ENCODE measurements around the gene OTUB2.

DNA sequence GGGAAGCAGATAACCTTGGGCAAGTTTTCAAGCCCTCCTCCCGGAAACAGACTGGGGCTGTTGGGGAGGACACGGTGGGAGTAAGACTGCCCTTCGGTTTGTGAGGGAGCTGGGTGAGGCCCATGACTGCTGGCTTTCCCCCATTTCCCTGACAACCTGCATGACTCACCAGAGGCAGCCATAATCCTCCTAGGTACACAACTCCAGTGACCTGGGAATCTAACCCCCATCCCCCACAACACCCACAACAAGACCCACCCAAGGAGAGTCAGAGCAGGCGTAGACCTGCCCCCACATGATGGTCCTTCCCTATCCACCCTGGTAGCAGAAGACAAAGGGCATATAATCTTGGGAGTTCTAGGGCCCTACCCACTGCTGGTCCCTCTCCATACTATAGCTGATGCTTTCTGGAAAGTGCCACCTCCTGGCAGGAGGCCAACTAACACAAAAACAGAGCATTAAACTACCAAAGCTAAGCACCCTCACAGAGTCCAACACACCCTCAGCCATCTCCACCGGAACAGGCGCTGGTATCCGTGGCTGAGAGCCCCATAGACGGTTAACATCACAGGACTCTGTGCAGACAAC lies 40.0 kb downstream of the OTUB2 start:
- TF ChIP-seq, protein P1, sequence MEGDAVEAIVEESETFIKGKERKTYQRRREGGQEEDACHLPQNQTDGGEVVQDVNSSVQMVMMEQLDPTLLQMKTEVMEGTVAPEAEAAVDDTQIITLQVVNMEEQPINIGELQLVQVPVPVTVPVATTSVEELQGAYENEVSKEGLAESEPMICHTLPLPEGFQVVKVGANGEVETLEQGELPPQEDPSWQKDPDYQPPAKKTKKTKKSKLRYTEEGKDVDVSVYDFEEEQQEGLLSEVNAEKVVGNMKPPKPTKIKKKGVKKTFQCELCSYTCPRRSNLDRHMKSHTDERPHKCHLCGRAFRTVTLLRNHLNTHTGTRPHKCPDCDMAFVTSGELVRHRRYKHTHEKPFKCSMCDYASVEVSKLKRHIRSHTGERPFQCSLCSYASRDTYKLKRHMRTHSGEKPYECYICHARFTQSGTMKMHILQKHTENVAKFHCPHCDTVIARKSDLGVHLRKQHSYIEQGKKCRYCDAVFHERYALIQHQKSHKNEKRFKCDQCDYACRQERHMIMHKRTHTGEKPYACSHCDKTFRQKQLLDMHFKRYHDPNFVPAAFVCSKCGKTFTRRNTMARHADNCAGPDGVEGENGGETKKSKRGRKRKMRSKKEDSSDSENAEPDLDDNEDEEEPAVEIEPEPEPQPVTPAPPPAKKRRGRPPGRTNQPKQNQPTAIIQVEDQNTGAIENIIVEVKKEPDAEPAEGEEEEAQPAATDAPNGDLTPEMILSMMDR (IDR thresholded peaks at IDR 0.05; ENCODE audit: low read depth, low read length) = no peak
- no peak for TF ChIP-seq EZH2phosphoT487 (IDR thresholded peaks at IDR 0.05; ENCODE audit: low read depth)
